HepG2 (cell line): ENCODE data around the gene CLCNKA. TPM values are rescaled to one million over a fixed set of nuclear protein-coding genes. Genes with fewer than 3 reads are reported as not detected.

Source experiments
- BHLHE40 ChIP-seq: IDR thresholded peaks from 2 replicates; pipeline ENCODE4 v1.6.1; 2011; ENCODE audit warnings: low read length, improper control_type of control experiment
- HBP1 ChIP-seq: IDR thresholded peaks from 2 replicates; pipeline ENCODE4 v1.6.1; 2016; ENCODE audit warnings: low read depth, control low read depth
- HDAC2 ChIP-seq: sonication (generic); formaldehyde crosslinking; IDR thresholded peaks from 2 replicates; pipeline ENCODE4 v1.4.0; 2020; ENCODE audit warnings: missing genetic modification reagents
- KMT2B ChIP-seq: IDR thresholded peaks from 2 replicates; pipeline ENCODE4 v1.6.1; 2016; ENCODE audit warnings: missing genetic modification reagents, missing compliant biosample characterization
- MTERF4 ChIP-seq: sonication (generic); formaldehyde crosslinking; IDR thresholded peaks from 2 replicates; pipeline ENCODE4 v1.8.0; 2023; ENCODE audit warnings: mild to moderate bottlenecking, missing genetic modification reagents
- RNF2 ChIP-seq: fragments of 450-650 bp; conservative IDR thresholded peaks from 2 replicates; pipeline ENCODE4 v1.6.1; 2016; ENCODE audit warnings: low read depth
- SMAD9 ChIP-seq: sonication (generic); formaldehyde crosslinking; IDR thresholded peaks from 2 replicates; pipeline ENCODE4 v1.5.1; 2020; ENCODE audit warnings: mild to moderate bottlenecking, missing genetic modification reagents
- THYN1 ChIP-seq: sonication (generic); formaldehyde crosslinking; IDR thresholded peaks from 2 replicates; pipeline ENCODE4 v1.8.1; 2023; ENCODE audit warnings: low read depth, mild to moderate bottlenecking, moderate library complexity, missing genetic modification reagents, borderline replicate concordance
- ZBTB34 ChIP-seq: sonication (generic); formaldehyde crosslinking; IDR thresholded peaks from 2 replicates; pipeline ENCODE4 v1.8.0; 2022; ENCODE audit warnings: mild to moderate bottlenecking, missing genetic modification reagents
- ZFY ChIP-seq: sonication (generic); formaldehyde crosslinking; IDR thresholded peaks from 2 replicates; pipeline ENCODE4 v1.4.0; 2020; ENCODE audit warnings: missing genetic modification reagents
- ZKSCAN5 ChIP-seq: sonication (generic); formaldehyde crosslinking; IDR thresholded peaks from 2 replicates; pipeline ENCODE4 v1.5.1; 2020; ENCODE audit warnings: mild to moderate bottlenecking, missing genetic modification reagents
- ZNF282 ChIP-seq: fragments of 450-650 bp; IDR thresholded peaks from 2 replicates; pipeline ENCODE4 v1.6.1; 2018; ENCODE audit not compliant: partially characterized antibody
- ZNF652 ChIP-seq: IDR thresholded peaks from 2 replicates; pipeline ENCODE4 v1.6.1; 2016; ENCODE audit warnings: low read depth, borderline replicate concordance
- ZNF777 ChIP-seq: sonication (generic); formaldehyde crosslinking; IDR thresholded peaks from 2 replicates; pipeline ENCODE4 v1.4.0; 2020; ENCODE audit warnings: missing genetic modification reagents
- ZNF784 ChIP-seq: sonication (generic); formaldehyde crosslinking; IDR thresholded peaks from 2 replicates; pipeline ENCODE4 v1.5.1; 2020; ENCODE audit warnings: missing genetic modification reagents, mild to moderate bottlenecking, borderline replicate concordance
- polyA plus RNA-seq, 8 experiments: library from polyadenylated mRNA; depleted of rRNA in 3 of 8; stranded (reverse) in 7 of 8; unstranded in 1 of 8; fragments of >200 nt; fragmentation: Illumina TruSeq in 4 of 8; extraction: Trizol in 4 of 8; gene quantifications; 2 replicates each; pipeline versions ENCODE4 v1.2.1 to v1.2.3, GENCODE V29; 2011 to 2016; ENCODE audit warnings: low read depth in 4 of 8, missing spikeins in 1 of 8, mixed read lengths in 1 of 8; ENCODE audit not compliant: insufficient read depth in 1 of 8
- total RNA-seq, 5 experiments: library from RNA; depleted of rRNA; stranded (reverse); fragments of >200 nt; fragmentation: Illumina TruSeq; extraction: Trizol; gene quantifications; 2 replicates each; pipeline ENCODE4 v1.2.3, GENCODE V29; 2016; ENCODE audit warnings: low read depth in 1 of 5
- TF ChIP-seq, protein P1 (sequence below): sonication (generic); formaldehyde crosslinking; IDR thresholded peaks from 2 replicates; pipeline ENCODE4 v1.8.1; 2023; ENCODE audit warnings: mild to moderate bottlenecking, missing genetic modification reagents
- TF ChIP-seq, protein P2 (sequence below): sonication (generic); formaldehyde crosslinking; IDR thresholded peaks from 2 replicates; pipeline ENCODE4 v1.5.1; 2020; ENCODE audit warnings: mild to moderate bottlenecking, missing genetic modification reagents, moderate library complexity
- TF ChIP-seq, protein P3 (sequence below): sonication (generic); formaldehyde crosslinking; IDR thresholded peaks from 2 replicates; pipeline ENCODE4 v1.4.0; 2020; ENCODE audit warnings: missing genetic modification reagents

The CLCNKA gene
- total and polyA plus RNA-seq, 2 of the 13 experiments (the other 11 are each of a cell fraction or from before 2014, with no cell fraction given) = 0.03 TPM; not detected in 1

GRCh38 chr1:15975358-15975804, 46.5 kb upstream of the CLCNKA start (continued):
- no peak for TF ChIP-seq ZNF282
- peak; percentile 63 for TF ChIP-seq ZFY (CRISPR knock-in tag)
- TF ChIP-seq, protein P1, sequence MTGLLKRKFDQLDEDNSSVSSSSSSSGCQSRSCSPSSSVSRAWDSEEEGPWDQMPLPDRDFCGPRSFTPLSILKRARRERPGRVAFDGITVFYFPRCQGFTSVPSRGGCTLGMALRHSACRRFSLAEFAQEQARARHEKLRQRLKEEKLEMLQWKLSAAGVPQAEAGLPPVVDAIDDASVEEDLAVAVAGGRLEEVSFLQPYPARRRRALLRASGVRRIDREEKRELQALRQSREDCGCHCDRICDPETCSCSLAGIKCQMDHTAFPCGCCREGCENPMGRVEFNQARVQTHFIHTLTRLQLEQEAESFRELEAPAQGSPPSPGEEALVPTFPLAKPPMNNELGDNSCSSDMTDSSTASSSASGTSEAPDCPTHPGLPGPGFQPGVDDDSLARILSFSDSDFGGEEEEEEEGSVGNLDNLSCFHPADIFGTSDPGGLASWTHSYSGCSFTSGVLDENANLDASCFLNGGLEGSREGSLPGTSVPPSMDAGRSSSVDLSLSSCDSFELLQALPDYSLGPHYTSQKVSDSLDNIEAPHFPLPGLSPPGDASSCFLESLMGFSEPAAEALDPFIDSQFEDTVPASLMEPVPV (CRISPR knock-in tag) = no peak
- no peak for TF ChIP-seq MTERF4 (CRISPR knock-in tag)
- TF ChIP-seq BHLHE40 = no peak
- TF ChIP-seq, protein P2, sequence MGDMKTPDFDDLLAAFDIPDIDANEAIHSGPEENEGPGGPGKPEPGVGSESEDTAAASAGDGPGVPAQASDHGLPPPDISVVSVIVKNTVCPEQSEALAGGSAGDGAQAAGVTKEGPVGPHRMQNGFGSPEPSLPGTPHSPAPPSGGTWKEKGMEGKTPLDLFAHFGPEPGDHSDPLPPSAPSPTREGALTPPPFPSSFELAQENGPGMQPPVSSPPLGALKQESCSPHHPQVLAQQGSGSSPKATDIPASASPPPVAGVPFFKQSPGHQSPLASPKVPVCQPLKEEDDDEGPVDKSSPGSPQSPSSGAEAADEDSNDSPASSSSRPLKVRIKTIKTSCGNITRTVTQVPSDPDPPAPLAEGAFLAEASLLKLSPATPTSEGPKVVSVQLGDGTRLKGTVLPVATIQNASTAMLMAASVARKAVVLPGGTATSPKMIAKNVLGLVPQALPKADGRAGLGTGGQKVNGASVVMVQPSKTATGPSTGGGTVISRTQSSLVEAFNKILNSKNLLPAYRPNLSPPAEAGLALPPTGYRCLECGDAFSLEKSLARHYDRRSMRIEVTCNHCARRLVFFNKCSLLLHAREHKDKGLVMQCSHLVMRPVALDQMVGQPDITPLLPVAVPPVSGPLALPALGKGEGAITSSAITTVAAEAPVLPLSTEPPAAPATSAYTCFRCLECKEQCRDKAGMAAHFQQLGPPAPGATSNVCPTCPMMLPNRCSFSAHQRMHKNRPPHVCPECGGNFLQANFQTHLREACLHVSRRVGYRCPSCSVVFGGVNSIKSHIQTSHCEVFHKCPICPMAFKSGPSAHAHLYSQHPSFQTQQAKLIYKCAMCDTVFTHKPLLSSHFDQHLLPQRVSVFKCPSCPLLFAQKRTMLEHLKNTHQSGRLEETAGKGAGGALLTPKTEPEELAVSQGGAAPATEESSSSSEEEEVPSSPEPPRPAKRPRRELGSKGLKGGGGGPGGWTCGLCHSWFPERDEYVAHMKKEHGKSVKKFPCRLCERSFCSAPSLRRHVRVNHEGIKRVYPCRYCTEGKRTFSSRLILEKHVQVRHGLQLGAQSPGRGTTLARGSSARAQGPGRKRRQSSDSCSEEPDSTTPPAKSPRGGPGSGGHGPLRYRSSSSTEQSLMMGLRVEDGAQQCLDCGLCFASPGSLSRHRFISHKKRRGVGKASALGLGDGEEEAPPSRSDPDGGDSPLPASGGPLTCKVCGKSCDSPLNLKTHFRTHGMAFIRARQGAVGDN = peak; percentile 70
- no peak for TF ChIP-seq RNF2
- TF ChIP-seq, protein P3, sequence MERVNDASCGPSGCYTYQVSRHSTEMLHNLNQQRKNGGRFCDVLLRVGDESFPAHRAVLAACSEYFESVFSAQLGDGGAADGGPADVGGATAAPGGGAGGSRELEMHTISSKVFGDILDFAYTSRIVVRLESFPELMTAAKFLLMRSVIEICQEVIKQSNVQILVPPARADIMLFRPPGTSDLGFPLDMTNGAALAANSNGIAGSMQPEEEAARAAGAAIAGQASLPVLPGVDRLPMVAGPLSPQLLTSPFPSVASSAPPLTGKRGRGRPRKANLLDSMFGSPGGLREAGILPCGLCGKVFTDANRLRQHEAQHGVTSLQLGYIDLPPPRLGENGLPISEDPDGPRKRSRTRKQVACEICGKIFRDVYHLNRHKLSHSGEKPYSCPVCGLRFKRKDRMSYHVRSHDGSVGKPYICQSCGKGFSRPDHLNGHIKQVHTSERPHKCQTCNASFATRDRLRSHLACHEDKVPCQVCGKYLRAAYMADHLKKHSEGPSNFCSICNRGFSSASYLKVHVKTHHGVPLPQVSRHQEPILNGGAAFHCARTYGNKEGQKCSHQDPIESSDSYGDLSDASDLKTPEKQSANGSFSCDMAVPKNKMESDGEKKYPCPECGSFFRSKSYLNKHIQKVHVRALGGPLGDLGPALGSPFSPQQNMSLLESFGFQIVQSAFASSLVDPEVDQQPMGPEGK (CRISPR knock-in tag) = peak; percentile 65
- TF ChIP-seq ZBTB34 = no peak
- no peak for TF ChIP-seq ZNF652 (CRISPR knock-in tag)
- TF ChIP-seq HBP1 (CRISPR knock-in tag) = 0 out of 2 replicates have a peak, but pooled peaks have one; percentile 50
- TF ChIP-seq KMT2B = no peak
- no peak for TF ChIP-seq ZNF784 (CRISPR knock-in tag)
- peak; percentile 74 for TF ChIP-seq ZNF777 (CRISPR knock-in tag)
- TF ChIP-seq THYN1 = no peak
- TF ChIP-seq HDAC2 (CRISPR knock-in tag) = no peak
- TF ChIP-seq SMAD9 (CRISPR knock-in tag) = no peak
- TF ChIP-seq ZKSCAN5 (CRISPR knock-in tag) = no peak
